Measurements from ENCODE around the gene PLPP4.

The PLPP4 gene

GRCh38 chr10:120456626-120457430 is at the start of gene PLPP4:
PLPP4 (plus strand) TSS chr10:120457227; CDS start chr10:120457306, 79 bp downstream.
- DNase-seq, result peak; percentile 61

GRCh38 chr10:120409816-120410215 is 47.2 kb upstream of the PLPP4 start:
- no peak for DNase-seq

GRCh38 chr10:120414946-120415345 is 42.1 kb upstream of the PLPP4 start:
- DNase-seq, result no peak

GRCh38 chr10:120415709-120416330 is 41.2 kb upstream of the PLPP4 start:
- no peak for DNase-seq

- DNase-seq, result no peak
These were observed 36.6 kb upstream of the PLPP4 start for GRCh38 chr10:120420421-120420820.

- no peak for DNase-seq
These were observed 35.8 kb upstream of the PLPP4 start for GRCh38 chr10:120421250-120421649.

- no peak for DNase-seq
These were observed 34.6 kb upstream of the PLPP4 start for GRCh38 chr10:120422457-120422856.

GRCh38 chr10:120423431-120424197 is 33.4 kb upstream of the PLPP4 start:
- peak; percentile 65 for DNase-seq

GRCh38 chr10:120424198-120424464 is 32.9 kb upstream of the PLPP4 start:
- DNase-seq, result no peak

GRCh38 chr10:120426306-120426705 is 30.7 kb upstream of the PLPP4 start:
- no peak for DNase-seq

GRCh38 chr10:120428754-120429153 is 28.3 kb upstream of the PLPP4 start:
- DNase-seq, result no peak

- DNase-seq, result no peak
These were observed 27.6 kb upstream of the PLPP4 start for GRCh38 chr10:120429395-120429794.

- DNase-seq, result no peak
These were observed 25.8 kb upstream of the PLPP4 start for GRCh38 chr10:120431251-120431651.

GRCh38 chr10:120432209-120432608 is 24.8 kb upstream of the PLPP4 start:
- no peak for DNase-seq

- DNase-seq, result no peak
These were observed 23.9 kb upstream of the PLPP4 start for GRCh38 chr10:120433141-120433540.

GRCh38 chr10:120436439-120437112 is 20.5 kb upstream of the PLPP4 start:
- DNase-seq, result peak; percentile 10

- no peak for DNase-seq
These were observed 19.5 kb upstream of the PLPP4 start for GRCh38 chr10:120437541-120437940.

- no peak for DNase-seq
These were observed 5.1 kb upstream of the PLPP4 start for GRCh38 chr10:120451968-120452367.

- no peak for DNase-seq
These were observed 3.7 kb upstream of the PLPP4 start for GRCh38 chr10:120453319-120453718.

- DNase-seq, result no peak
These were observed 3.1 kb upstream of the PLPP4 start for GRCh38 chr10:120453886-120454285.

GRCh38 chr10:120455004-120455403 is 2.0 kb upstream of the PLPP4 start:
- DNase-seq, result no peak

GRCh38 chr10:120455606-120456005 is 1.4 kb upstream of the PLPP4 start:
- DNase-seq, result no peak

- DNase-seq, result no peak
These were observed 843 bp upstream of the PLPP4 start for GRCh38 chr10:120456143-120456625.
